Panc1 (cell line): ENCODE results near the gene APBB3. TPM values are rescaled to one million over a fixed set of nuclear protein-coding genes. Genes with fewer than 3 reads are reported as not detected.

Experiments used
- ATAC-seq: fragments of 200-7000 bp; cut with Tn5 transposase; 2 replicates; pipeline ENCODE4 v1.9.1; 2020; ENCODE audit warnings: mild to moderate bottlenecking, moderate library complexity
- BruUV-seq: library from RNA; stranded (reverse); fragments of 400-500 nt; replicated peaks from 2 replicates; lab custom pipeline; 2021; lab: Mats Ljungman, UMichigan
- CTCF ChIA-PET: fragments of 300-600 bp; sonication (Branson Sonifier 250); formaldehyde crosslinking; loops from one replicate; lab custom pipeline; 2022; ENCODE audit warnings: antibody characterized with exemption; lab: Charles Lee
- POLR2A ChIA-PET: fragments of 300-600 bp; sonication (Branson Sonifier 250); formaldehyde crosslinking; loops from one replicate; lab custom pipeline; 2022; ENCODE audit warnings: antibody characterized with exemption; lab: Charles Lee
- DNase-seq: peaks from one replicate; pipeline ENCODE4 v3.0.0-alpha.2; 2010; ENCODE audit warnings: low read depth, low spot score
- H3K27ac ChIP-seq: 2 replicates; pipeline ENCODE4 v1.5.1; 2011; ENCODE audit warnings: mild to moderate bottlenecking, low read length, inconsistent platforms
- H3K27me3 ChIP-seq: fragments of 200-500 bp; sonication (Bioruptor generic); 2 replicates; pipeline ENCODE4 v1.6.0; 2014; ENCODE audit warnings: low read length, inconsistent platforms; ENCODE audit not compliant: control insufficient read depth, insufficient read depth
- H3K36me3 ChIP-seq: fragments of 200-500 bp; sonication (Bioruptor generic); 2 replicates; pipeline ENCODE4 v1.5.1; 2014; ENCODE audit warnings: inconsistent platforms, mild to moderate bottlenecking, low read length, moderate library complexity; ENCODE audit not compliant: control insufficient read depth, insufficient read depth
- H3K4me1 ChIP-seq: 2 replicates; pipeline ENCODE4 v1.5.1; 2011; ENCODE audit warnings: inconsistent platforms, mild to moderate bottlenecking, low read length, moderate library complexity; ENCODE audit not compliant: control insufficient read depth, insufficient read depth
- H3K4me3 ChIP-seq, 2 experiments: 2 replicates each; pipeline ENCODE4 v1.5.1; 2011 to 2012; ENCODE audit warnings: low read depth in 2 of 2, low read length in 2 of 2, mild to moderate bottlenecking in 2 of 2, inconsistent platforms in 1 of 2, moderate library complexity in 1 of 2
- H3K9me3 ChIP-seq: fragments of 200-500 bp; sonication (Bioruptor generic); 2 replicates; pipeline ENCODE4 v1.5.1; 2014; ENCODE audit warnings: low read depth, mild to moderate bottlenecking, inconsistent platforms, low read length, moderate library complexity; ENCODE audit not compliant: control insufficient read depth, insufficient read depth
- POLR2AphosphoS5 ChIP-seq: IDR thresholded peaks from 2 replicates; pipeline ENCODE4 v1.6.1; 2012; ENCODE audit warnings: mild to moderate bottlenecking, low read depth, low read length, moderate library complexity
- SIN3A ChIP-seq: IDR thresholded peaks from 2 replicates; pipeline ENCODE4 v1.6.1; 2012; ENCODE audit warnings: low read depth, mild to moderate bottlenecking, low read length, moderate library complexity, borderline replicate concordance; ENCODE audit not compliant: insufficient read depth
- TCF7L2 ChIP-seq: IDR thresholded peaks from 2 replicates; pipeline ENCODE4 v1.6.1; 2011; ENCODE audit warnings: mild to moderate bottlenecking, low read depth, low read length, inconsistent platforms
- in situ Hi-C: cut with HindIII; loops from 2 replicates; pipeline ENCODE4 v1.10.0; 2016; ENCODE audit warnings: low sequenced_read_pairs, low pct_unique_long_range_greater_than_20kb
- intact Hi-C: fragments of 100-400 bp; cut with micrococcal nuclease; formaldehyde crosslinking; loops from one replicate; pipeline ENCODE4 v1.10.0; 2022; ENCODE audit not compliant: unreplicated experiment
- total RNA-seq: library from RNA; stranded (reverse); gene quantifications from one replicate; pipeline ENCODE4 v1.2.1, GENCODE V29; 2021; ENCODE audit not compliant: unreplicated experiment
- TF ChIP-seq, protein P1 (sequence below): fragments of 450-650 bp; IDR thresholded peaks from 2 replicates; pipeline ENCODE4 v1.5.1; 2017; ENCODE audit warnings: mild to moderate bottlenecking
- TF ChIP-seq, protein P2 (sequence below), 2 experiments: IDR thresholded peaks; 2 replicates each; pipeline ENCODE4 v1.6.1; 2011 to 2012; ENCODE audit warnings: low read depth in 2 of 2, control low read depth in 1 of 2, low read length in 1 of 2, mild to moderate bottlenecking in 1 of 2, moderate library complexity in 1 of 2; ENCODE audit not compliant: insufficient read depth in 1 of 2

Gene APBB3
- total RNA-seq, 1 experiment from 2014 or later, result 28.6 TPM

DNA sequence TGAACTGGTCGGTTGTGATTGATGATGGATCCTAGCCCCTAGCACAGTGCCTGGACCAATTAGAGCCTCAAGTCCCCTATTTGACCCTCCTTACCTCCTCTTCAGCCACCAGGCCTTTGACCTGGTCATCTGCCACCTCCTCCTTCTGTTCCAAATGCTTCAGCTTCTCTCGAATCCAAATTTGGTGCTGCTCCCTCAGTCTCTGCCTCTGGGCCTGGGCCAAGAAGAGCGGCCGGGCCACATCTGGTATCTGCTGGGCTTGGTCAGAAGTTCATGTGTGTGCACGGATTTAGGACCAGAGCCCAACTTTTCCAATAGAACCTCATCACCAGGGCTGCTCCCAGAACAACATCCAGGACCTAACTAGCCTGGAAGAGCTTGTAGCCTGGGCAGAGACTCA lies 6.7 kb upstream of the APBB3 start:
- intact Hi-C loops (loop anchor here (10.0 kb wide), 1 partner anchor 144 kb away; no protein-coding TSS in a partner anchor), in situ Hi-C loops (no loop called here)
- Histone ChIP-seq H3K27me3 (no peaks in the 10 kb centered on the region), H3K4me3 (no peak overlapping the region), H3K9me3 (no peaks in the 10 kb centered on the region), H3K4me1 (peaks cover 3% of the 10 kb centered on the region; the same call in 1 of the 2 replicates), H3K36me3 (peaks cover 3% of the 10 kb centered on the region; the same call in 1 of the 2 replicates), H3K27ac (no peak overlapping the region)
- ChIA-PET POLR2A (no interaction called here), CTCF (no interaction called here)
- no peak for ATAC-seq
- no peak for DNase-seq
- TF ChIP-seq TCF7L2 (no peak), SIN3A (no peak), POLR2AphosphoS5 (no peak)
- TF ChIP-seq, protein P1, sequence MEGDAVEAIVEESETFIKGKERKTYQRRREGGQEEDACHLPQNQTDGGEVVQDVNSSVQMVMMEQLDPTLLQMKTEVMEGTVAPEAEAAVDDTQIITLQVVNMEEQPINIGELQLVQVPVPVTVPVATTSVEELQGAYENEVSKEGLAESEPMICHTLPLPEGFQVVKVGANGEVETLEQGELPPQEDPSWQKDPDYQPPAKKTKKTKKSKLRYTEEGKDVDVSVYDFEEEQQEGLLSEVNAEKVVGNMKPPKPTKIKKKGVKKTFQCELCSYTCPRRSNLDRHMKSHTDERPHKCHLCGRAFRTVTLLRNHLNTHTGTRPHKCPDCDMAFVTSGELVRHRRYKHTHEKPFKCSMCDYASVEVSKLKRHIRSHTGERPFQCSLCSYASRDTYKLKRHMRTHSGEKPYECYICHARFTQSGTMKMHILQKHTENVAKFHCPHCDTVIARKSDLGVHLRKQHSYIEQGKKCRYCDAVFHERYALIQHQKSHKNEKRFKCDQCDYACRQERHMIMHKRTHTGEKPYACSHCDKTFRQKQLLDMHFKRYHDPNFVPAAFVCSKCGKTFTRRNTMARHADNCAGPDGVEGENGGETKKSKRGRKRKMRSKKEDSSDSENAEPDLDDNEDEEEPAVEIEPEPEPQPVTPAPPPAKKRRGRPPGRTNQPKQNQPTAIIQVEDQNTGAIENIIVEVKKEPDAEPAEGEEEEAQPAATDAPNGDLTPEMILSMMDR, result no peak
- TF ChIP-seq, protein P2, sequence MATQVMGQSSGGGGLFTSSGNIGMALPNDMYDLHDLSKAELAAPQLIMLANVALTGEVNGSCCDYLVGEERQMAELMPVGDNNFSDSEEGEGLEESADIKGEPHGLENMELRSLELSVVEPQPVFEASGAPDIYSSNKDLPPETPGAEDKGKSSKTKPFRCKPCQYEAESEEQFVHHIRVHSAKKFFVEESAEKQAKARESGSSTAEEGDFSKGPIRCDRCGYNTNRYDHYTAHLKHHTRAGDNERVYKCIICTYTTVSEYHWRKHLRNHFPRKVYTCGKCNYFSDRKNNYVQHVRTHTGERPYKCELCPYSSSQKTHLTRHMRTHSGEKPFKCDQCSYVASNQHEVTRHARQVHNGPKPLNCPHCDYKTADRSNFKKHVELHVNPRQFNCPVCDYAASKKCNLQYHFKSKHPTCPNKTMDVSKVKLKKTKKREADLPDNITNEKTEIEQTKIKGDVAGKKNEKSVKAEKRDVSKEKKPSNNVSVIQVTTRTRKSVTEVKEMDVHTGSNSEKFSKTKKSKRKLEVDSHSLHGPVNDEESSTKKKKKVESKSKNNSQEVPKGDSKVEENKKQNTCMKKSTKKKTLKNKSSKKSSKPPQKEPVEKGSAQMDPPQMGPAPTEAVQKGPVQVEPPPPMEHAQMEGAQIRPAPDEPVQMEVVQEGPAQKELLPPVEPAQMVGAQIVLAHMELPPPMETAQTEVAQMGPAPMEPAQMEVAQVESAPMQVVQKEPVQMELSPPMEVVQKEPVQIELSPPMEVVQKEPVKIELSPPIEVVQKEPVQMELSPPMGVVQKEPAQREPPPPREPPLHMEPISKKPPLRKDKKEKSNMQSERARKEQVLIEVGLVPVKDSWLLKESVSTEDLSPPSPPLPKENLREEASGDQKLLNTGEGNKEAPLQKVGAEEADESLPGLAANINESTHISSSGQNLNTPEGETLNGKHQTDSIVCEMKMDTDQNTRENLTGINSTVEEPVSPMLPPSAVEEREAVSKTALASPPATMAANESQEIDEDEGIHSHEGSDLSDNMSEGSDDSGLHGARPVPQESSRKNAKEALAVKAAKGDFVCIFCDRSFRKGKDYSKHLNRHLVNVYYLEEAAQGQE (IDR thresholded peaks at IDR 0.05; ENCODE audit: insufficient read depth in 1 of 2, low read depth in 2 of 2, low read length in 1 of 2), result no peak
- BruUV-seq, result no TSS peak

DNA sequence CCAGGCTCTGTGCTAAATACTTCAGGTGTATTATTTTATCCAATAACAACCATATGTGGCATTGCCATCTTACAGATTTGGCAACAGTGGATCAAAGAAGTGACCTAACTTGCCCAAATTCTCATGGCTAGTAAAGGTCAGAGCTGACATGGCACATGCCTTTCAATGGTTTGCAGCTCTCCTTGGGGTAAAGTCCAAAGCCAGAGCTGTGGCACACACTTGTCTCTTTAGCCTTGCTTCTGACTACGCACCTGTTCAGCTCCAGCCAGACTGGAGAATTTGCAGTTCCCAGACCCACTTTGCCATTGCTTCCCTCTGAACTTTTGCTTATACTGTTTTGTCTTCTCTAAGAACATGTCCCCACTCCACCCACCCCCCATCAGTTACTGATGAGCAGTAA lies 6.1 kb upstream of the APBB3 start:
- ATAC-seq (no peak), DNase-seq (no peak)
- H3K27me3 ChIP-seq, result no peaks in the 10 kb centered on the region
- in situ Hi-C loops, result no loop called here
- H3K4me3 ChIP-seq, result no peak overlapping the region
- POLR2A ChIA-PET, result no interaction called here
- H3K27ac ChIP-seq, result no peak overlapping the region
- H3K36me3 ChIP-seq, result peaks cover 7% of the 10 kb centered on the region
- H3K9me3 ChIP-seq, result no peaks in the 10 kb centered on the region
- BruUV-seq, result no TSS peak
- intact Hi-C loops, result loop anchor here (10.0 kb wide), 1 partner anchor 144 kb away; no protein-coding TSS in a partner anchor
- CTCF ChIA-PET, result no interaction called here
- TF ChIP-seq, protein P2 (IDR thresholded peaks at IDR 0.05; ENCODE audit: insufficient read depth in 1 of 2, low read depth in 2 of 2, low read length in 1 of 2), result no peak
- TF ChIP-seq, protein P1, result no peak
- TF ChIP-seq TCF7L2 (no peak), SIN3A (no peak), POLR2AphosphoS5 (no peak)
- peaks cover 10% of the 10 kb centered on the region for H3K4me1 ChIP-seq
